Measurements from ENCODE around the gene PDCD2L. TPM values are rescaled to one million over a fixed set of nuclear protein-coding genes. Genes with fewer than 3 reads are reported as not detected.
A peak's percentile ranks its signal among the peaks of the same experiment; 100 is the strongest.

PDCD2L gene
- total RNA-seq, 1 experiment from 2014 or later: 43.3 TPM

DNA sequence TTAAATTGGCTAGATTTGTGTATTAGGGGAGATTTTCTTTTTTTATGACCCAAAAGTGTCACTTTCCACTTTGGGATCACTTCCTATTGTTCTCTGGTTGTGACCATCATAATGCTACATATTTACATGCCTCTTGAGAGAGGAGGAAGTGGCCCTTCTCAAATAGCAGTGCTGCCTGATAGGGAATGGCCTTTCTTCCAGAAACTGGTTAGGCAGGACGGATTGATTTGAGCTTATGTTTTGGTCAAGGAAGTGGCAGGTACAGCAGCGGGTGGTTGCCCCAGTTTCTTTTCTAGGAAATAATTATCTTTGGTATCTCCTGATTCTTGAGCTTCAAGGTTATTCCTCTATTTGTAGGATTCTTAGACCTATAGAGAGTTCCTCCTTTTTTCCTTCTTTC is 55.4 kb downstream of the PDCD2L start:
- H3K27me3 Mint-ChIP-seq (ENCODE audit: low read depth): no peaks in the 10 kb centered on the region
- H2BK20ac ChIP-seq (ENCODE audit: low read depth, low read length, poor library complexity, severe bottlenecking): no peak overlapping the region
- no peak overlapping the region for H3K56ac ChIP-seq (ENCODE audit: insufficient read length, low read depth, low read length)
- no peaks in the 10 kb centered on the region for H3K79me1 ChIP-seq (ENCODE audit: insufficient read depth, low read depth, low read length, poor library complexity, severe bottlenecking)
- H3K23me2 ChIP-seq (ENCODE audit: insufficient read length, low read depth, low read length, poor library complexity, severe bottlenecking): no peaks in the 10 kb centered on the region
- no CpG with 5 or more reads among the region's 2 CpGs for WGBS (ENCODE audit: extremely low coverage, insufficient read length, low lambda C conversion rate)
- H3K4me1 Mint-ChIP-seq: peaks cover 4 to 17% of the 10 kb centered on the region in 2 experiments; a peak in 3 of 4 replicates
- H3K79me2 ChIP-seq (ENCODE audit: insufficient read depth, low read length): no peaks in the 10 kb centered on the region
- no peak overlapping the region for H4K5ac ChIP-seq (ENCODE audit: insufficient read length, low read depth, low read length)
- no peak overlapping the region for H3K27ac ChIP-seq (ENCODE audit: insufficient read length, low read depth, low read length)
- no peak overlapping the region for H2BK15ac ChIP-seq (ENCODE audit: low read depth, low read length)
- no peak overlapping the region for H4K91ac ChIP-seq (ENCODE audit: insufficient read length, low read depth, low read length)
- H3K4me1 ChIP-seq (ENCODE audit: insufficient read depth, low read length): no peaks in the 10 kb centered on the region
- H3K9me3 Mint-ChIP-seq: no peaks in the 10 kb centered on the region
- H2BK120ac ChIP-seq (ENCODE audit: low read depth, low read length, poor library complexity, severe bottlenecking): no peak overlapping the region
- no peak overlapping the region for H3K4me3 Mint-ChIP-seq
- no peak for TF ChIP-seq CTCF (conservative IDR thresholded peaks at IDR 0.05)
- no peak overlapping the region for H2BK5ac ChIP-seq (ENCODE audit: insufficient read length, low read length)
- no peak overlapping the region for H3K9ac ChIP-seq (ENCODE audit: extremely low read depth, insufficient read length, low read length)
- H3T11ph ChIP-seq (ENCODE audit: low read length): no peak overlapping the region
- no peak overlapping the region for H2AFZ ChIP-seq (ENCODE audit: low read length)
- H2BK12ac ChIP-seq (ENCODE audit: insufficient read length, low read depth, low read length): no peak overlapping the region
- no peak overlapping the region for H4K8ac ChIP-seq (replicated peaks; ENCODE audit: insufficient read length, low read depth, low read length)
- DNase-seq: no peak
- H4K20me1 ChIP-seq (ENCODE audit: control insufficient read depth, insufficient read depth, insufficient read length): no peaks in the 10 kb centered on the region
- H3K4me2 ChIP-seq (ENCODE audit: insufficient read depth, insufficient read length, low read length): no peak overlapping the region
- H2AK5ac ChIP-seq (ENCODE audit: insufficient read length, low read length): no peak overlapping the region
- H3K14ac ChIP-seq (ENCODE audit: insufficient read depth, low read length): no peak overlapping the region
- no peak overlapping the region for H3K4ac ChIP-seq (ENCODE audit: low read depth, low read length)
- H3K18ac ChIP-seq (ENCODE audit: insufficient read length, low read depth, low read length): no peak overlapping the region
- no peak overlapping the region for H3K23ac ChIP-seq (ENCODE audit: insufficient read length, low read depth, low read length)
- H3K27ac Mint-ChIP-seq: peak overlapping the region in 2 of 3 experiments; percentile 59 to 81; a peak in 5 of 7 replicates
- H3K27me3 ChIP-seq (ENCODE audit: insufficient read depth, low read length): no peaks in the 10 kb centered on the region
- peaks cover 52 to 89% (median 83%) of the 10 kb centered on the region in 3 experiments for H3K36me3 Mint-ChIP-seq (ENCODE audit: insufficient read depth in 1 of 3, low read depth in 3 of 3)
- H3K9me3 ChIP-seq (ENCODE audit: control insufficient read depth, low read depth, low read length): no peaks in the 10 kb centered on the region
